ENCODE data around the gene NTPCR. TPM values are rescaled to one million over a fixed set of nuclear protein-coding genes. Genes with fewer than 3 reads are reported as not detected.
A peak's percentile ranks its signal among the peaks of the same experiment; 100 is the strongest.

Gene NTPCR
- total and polyA plus RNA-seq, 8 donors, result 10.0 to 40.6 (median 20.4) TPM

DNA sequence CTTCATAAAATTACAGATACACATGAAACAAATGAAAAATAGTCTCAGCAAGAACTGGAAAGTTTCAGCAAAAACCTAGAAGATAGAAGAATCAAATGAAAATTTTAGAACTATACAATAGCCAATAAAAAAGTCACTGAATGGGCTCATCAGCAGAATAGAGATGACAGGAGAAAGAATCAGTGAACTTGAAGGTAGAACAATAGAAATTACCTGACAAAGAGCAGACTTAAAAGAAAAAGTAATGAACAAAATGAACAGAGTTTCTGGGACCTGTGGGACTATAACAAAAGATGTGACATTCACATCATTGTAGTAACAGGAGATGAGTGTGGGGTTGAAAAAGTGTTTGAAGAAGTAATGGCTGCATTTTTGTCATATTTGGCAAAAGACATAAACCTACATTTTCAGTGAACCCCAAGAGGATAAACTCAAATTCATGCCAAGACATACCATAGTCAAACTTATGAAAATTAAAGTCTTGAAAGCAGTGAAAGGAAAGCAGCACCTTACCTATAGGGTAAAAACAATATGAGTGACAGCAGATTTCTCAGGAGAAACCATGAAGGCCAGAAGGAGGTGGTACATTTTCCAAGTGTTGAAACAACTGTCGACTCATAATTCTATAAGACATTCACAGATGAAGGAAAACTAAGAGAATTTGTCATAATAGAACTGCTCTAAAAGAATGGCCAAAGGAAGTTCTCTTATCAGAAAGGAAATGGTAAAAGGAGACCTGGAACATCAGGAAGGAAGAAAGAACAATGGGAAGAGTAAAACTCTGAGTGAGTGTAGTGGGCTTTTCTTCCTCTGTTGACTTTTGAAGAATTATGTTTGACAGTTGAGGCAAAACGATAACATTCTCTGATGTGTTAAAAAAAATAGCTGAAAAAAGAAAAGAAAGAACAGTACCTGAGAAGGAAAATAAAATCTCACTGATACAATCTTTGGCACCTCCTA, 23.5 kb downstream of the NTPCR start:
- H3K36me3 ChIP-seq, result peaks cover 0 to 15% (median 0%) of the 10 kb centered on the region in 3 donors
- TF ChIP-seq, protein P1, sequence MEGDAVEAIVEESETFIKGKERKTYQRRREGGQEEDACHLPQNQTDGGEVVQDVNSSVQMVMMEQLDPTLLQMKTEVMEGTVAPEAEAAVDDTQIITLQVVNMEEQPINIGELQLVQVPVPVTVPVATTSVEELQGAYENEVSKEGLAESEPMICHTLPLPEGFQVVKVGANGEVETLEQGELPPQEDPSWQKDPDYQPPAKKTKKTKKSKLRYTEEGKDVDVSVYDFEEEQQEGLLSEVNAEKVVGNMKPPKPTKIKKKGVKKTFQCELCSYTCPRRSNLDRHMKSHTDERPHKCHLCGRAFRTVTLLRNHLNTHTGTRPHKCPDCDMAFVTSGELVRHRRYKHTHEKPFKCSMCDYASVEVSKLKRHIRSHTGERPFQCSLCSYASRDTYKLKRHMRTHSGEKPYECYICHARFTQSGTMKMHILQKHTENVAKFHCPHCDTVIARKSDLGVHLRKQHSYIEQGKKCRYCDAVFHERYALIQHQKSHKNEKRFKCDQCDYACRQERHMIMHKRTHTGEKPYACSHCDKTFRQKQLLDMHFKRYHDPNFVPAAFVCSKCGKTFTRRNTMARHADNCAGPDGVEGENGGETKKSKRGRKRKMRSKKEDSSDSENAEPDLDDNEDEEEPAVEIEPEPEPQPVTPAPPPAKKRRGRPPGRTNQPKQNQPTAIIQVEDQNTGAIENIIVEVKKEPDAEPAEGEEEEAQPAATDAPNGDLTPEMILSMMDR (IDR thresholded peaks at IDR 0.05), result no peak
- DNase-seq (no peak), ATAC-seq (no peak), FAIRE-seq (no peak)
- H3K4me1 ChIP-seq, result peaks cover 0 to 3% (median 0%) of the 10 kb centered on the region in 3 donors
- H3K27me3 ChIP-seq, result no peaks in the 10 kb centered on the region
- no peak overlapping the region for H3K4me3 ChIP-seq
- intact Hi-C loops (cut with DNase I), result no loop called here
- 77 to 92% methylated on average over 2 of the region's 2 CpGs for WGBS, 2 donors
- no peaks in the 10 kb centered on the region for H3K9me3 ChIP-seq
- H3K27ac ChIP-seq, result no peak overlapping the region

DNA sequence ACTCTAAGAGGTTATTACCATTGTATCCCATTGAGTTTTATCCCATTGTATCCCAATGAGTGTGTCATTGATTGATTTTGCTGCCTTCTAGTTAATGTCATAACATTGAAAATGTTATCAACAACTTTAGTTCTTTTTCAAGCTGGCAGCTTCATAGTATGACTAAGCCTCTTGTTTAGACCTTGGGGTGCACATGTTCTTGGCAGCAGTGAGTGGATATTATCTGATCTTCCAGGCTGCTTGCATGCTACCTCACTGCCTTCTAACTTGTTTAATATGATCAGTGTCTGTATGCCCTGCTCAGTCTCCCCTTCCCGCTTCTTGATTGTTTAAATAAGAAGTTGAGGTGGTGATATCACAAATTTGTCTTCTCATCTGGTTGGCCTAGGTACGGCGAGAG, 24.6 kb downstream of the NTPCR start:
- DNase-seq, result peak in 1 of 6 donors; percentile 40
- Histone ChIP-seq H3K27me3 (no peaks in the 10 kb centered on the region), H3K36me3 (peaks cover 0 to 9% (median 0%) of the 10 kb centered on the region in 3 donors), H3K4me3 (no peak overlapping the region), H3K9me3 (no peaks in the 10 kb centered on the region), H3K4me1 (peaks cover 0 to 3% (median 0%) of the 10 kb centered on the region in 3 donors), H3K27ac (no peak overlapping the region)
- FAIRE-seq, result no peak
- ATAC-seq, result peak; percentile 59 to 94 (median 91)
- WGBS, 2 donors, result 65 to 66% methylated on average over 3 of the region's 3 CpGs
- intact Hi-C loops (cut with DNase I), result no loop called here
- TF ChIP-seq, protein P1 (IDR thresholded peaks at IDR 0.05), result no peak

DNA sequence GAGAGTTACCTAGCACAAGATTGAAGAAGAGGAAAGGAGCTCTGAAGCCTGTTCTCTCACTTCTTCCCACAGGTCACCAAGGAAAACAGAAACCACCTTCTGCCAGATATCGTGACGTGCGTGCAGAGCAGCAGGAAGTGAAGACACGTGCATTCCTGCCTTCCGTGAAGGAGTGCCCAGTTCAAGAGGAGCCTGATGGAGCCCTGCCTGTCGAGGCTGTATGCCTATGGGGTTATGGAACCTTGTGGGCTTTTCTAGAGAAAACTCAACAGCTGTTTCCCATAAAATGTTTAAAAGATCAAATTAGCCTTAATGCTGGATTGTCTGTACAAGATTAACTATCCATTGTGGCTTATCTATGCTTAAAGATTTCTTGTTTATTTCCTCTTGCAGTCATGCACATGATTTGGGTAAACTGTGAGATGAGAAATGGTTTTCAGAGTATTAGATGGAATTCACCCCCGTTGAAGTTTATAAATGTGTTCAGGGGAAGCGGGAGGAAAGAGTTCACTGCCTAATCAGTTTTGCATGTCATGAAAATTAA, 27.8 kb downstream of the NTPCR start:
- 56 to 65% methylated on average over 8 of the region's 8 CpGs for WGBS, 2 donors
- intact Hi-C loops (cut with DNase I), result no loop called here
- H3K27ac ChIP-seq, result peak overlapping the region in 1 of 4 donors; percentile 43
- H3K36me3 ChIP-seq, result no peaks in the 10 kb centered on the region
- peaks cover 0 to 3% (median 0%) of the 10 kb centered on the region in 3 donors for H3K4me1 ChIP-seq
- no peak for DNase-seq
- H3K9me3 ChIP-seq, result no peaks in the 10 kb centered on the region
- no peaks in the 10 kb centered on the region for H3K27me3 ChIP-seq
- H3K4me3 ChIP-seq, result no peak overlapping the region
- TF ChIP-seq, protein P1 (IDR thresholded peaks at IDR 0.05), result no peak
- FAIRE-seq, result no peak
- ATAC-seq, result peak in 3 of 4 donors; percentile 15 to 65 (median 37)

DNA sequence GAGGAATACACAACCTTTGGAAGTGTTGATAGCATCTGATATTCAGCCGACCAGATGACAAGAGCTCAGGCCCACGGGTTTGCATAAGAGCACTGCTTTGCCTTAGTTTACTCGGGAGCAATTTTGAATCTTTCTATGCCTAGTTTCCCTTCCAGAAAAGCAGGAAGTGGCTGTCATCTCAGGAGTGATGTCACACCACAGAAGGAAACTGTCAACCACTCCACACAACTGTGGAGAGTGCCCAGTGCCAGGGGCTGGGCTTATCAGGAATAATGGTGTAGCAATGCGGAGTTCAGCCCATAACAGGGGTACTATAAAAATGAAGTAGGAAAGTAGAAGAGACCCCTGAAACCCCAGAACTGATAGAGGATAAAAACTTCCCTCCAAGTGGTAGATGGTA, 28.4 kb downstream of the NTPCR start:
- 70 to 72% methylated on average over 4 of the region's 4 CpGs for WGBS, 2 donors
- no peak for ATAC-seq
- H3K36me3 ChIP-seq, result no peaks in the 10 kb centered on the region
- H3K27ac ChIP-seq, result no peak overlapping the region
- no peaks in the 10 kb centered on the region for H3K9me3 ChIP-seq
- no peak for DNase-seq
- no peaks in the 10 kb centered on the region for H3K27me3 ChIP-seq
- no peak for FAIRE-seq
- intact Hi-C loops (cut with DNase I), result no loop called here
- peaks cover 0 to 3% (median 0%) of the 10 kb centered on the region in 3 donors for H3K4me1 ChIP-seq
- no peak overlapping the region for H3K4me3 ChIP-seq
- TF ChIP-seq, protein P1 (IDR thresholded peaks at IDR 0.05), result no peak

Data from pancreas (tissue), 10 donors.